ENCODE measurements around the gene CWH43.
"Not testable (repeated sequence)": the region's sequence is repeated elsewhere in the genome, so short reads cannot be mapped to it uniquely, and the experiment has no call there.

The CWH43 gene

GRCh38 chr4:49096215-49096614 is 110.1 kb downstream of the CWH43 start:
- in situ Hi-C loops (cut with MboI; ENCODE audit: low sequenced_read_pairs) = not testable (repeated sequence)

- in situ Hi-C loops (cut with MboI; ENCODE audit: low sequenced_read_pairs) = not testable (repeated sequence)
These were observed 110.6 kb downstream of the CWH43 start for GRCh38 chr4:49096627-49097026.

GRCh38 chr4:49097071-49097470 is 111.0 kb downstream of the CWH43 start:
- in situ Hi-C loops (cut with MboI; ENCODE audit: low sequenced_read_pairs) = not testable (repeated sequence)

DNA sequence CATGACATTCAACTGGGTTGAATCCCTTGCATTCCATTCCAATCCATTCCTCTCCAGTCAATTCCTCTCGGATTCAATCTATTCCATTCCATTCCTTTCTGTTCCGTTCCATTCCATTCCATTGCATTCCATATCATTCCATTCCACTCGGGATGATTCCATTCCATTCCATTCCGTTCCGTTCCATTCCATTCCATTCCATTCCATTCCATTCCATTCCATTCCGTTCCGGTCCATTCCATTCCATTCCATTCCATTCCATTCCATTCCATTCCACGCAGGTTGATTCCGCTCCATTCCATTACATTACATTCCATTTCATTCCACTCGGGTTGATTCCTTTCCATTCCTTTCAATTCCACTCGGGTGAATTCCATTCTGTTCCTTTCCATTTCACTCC is 111.4 kb downstream of the CWH43 start:
- in situ Hi-C loops (cut with MboI; ENCODE audit: low sequenced_read_pairs) = not testable (repeated sequence)

- in situ Hi-C loops (cut with MboI; ENCODE audit: low sequenced_read_pairs) = not testable (repeated sequence)
These were observed 112.1 kb downstream of the CWH43 start for GRCh38 chr4:49098034-49098759.

DNA sequence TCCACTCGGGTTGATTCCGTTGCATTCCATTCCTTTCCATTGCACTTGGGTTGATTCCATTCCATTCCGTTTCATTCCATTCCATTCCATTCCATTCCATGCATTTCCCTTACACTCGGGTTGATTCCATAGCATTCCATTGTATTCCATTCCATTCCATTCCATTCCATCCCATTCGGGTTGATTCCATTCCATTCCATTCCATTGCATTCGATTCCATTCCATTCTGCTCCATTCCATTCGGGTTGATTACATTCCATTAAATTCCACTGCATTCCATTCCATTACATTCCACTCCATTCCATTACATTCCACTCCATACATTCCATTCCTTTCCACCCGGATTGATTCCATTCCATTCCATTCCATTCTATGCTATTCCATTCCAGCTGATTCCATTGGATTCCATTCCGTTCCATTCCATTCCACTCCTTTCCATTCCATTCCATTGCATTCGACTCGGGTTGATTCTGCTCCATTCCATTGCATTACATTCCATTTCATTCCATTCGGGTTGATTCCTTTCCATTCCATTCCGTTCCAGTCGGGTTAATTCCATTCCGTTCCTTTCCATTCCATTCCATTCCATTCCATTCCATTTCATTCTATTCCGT is 113.9 kb downstream of the CWH43 start:
- in situ Hi-C loops (cut with MboI; ENCODE audit: low sequenced_read_pairs) = not testable (repeated sequence)

GRCh38 chr4:49102344-49102898 is 116.3 kb downstream of the CWH43 start:
- in situ Hi-C loops (cut with MboI; ENCODE audit: low sequenced_read_pairs) = not testable (repeated sequence)

DNA sequence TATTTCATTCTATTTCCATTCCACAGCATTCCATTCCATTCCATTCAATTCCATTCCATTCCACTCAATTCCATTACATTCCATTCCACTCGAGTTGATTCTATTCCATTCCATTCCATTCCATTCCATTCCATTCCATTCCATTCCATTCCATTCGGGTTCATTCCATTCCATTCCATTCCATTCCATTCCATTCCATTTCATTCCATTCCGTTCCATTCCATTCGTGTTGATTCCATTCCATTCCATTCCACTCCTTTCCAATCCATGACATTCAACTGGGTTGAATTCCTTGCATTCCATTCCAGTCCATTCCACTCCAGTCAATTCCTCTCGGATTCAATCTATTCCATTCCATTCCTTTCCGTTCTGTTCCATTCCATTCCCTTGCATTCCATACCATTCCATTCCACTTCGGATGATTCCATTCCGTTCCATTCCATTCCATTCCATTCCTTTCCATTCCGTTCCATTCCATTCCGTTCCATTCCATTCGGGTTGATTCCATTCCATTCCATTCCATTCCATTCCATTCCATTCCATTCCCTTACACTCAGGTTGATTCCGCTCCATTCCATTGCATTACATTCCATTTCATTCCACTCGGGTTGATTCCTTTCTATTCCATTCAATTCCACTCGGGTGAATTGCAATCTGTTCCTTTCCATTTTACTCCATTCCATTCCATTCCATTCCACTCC is 117.5 kb downstream of the CWH43 start:
- in situ Hi-C loops (cut with MboI; ENCODE audit: low sequenced_read_pairs) = not testable (repeated sequence)

DNA sequence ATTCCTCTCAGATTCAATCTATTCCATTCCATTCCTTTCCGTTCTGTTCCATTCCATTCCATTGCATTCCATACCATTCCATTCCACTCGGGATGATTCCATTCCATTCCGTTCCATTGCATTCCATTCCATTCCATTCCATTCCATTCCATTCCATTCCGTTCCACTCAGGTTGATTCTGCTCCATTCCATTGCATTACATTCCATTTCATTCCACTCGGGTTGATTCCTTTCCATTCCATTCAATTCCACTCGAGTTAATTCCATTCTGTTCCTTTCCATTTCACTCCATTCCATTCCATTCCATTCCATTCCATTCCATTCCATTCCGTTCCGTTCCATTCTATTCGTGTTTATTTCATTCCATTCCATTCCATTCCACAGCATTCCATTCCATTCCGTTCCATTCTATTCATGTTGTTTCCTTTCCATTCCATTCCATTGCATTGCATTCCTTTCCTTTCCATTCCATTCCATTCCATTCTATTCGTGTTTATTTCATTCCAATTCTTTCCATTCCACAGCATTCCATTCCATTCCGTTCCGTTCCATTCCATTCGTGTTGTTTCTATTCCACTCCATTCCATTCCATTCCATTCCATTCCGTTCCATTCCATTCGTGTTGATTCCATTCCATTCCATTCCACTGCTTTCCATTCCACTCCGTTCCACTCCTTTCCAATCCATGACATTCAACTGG is 118.3 kb downstream of the CWH43 start:
- in situ Hi-C loops (cut with MboI; ENCODE audit: low sequenced_read_pairs) = not testable (repeated sequence)

- in situ Hi-C loops (cut with MboI; ENCODE audit: low sequenced_read_pairs) = not testable (repeated sequence)
These were observed 119.3 kb downstream of the CWH43 start for GRCh38 chr4:49105248-49105904.

GRCh38 chr4:49107262-49107661 is 121.2 kb downstream of the CWH43 start:
- in situ Hi-C loops (cut with MboI; ENCODE audit: low sequenced_read_pairs) = not testable (repeated sequence)

- in situ Hi-C loops (cut with MboI; ENCODE audit: low sequenced_read_pairs) = not testable (repeated sequence)
These were observed 122.3 kb downstream of the CWH43 start for GRCh38 chr4:49108183-49108978.

- in situ Hi-C loops (cut with MboI; ENCODE audit: low sequenced_read_pairs) = not testable (repeated sequence)
These were observed 123.6 kb downstream of the CWH43 start for GRCh38 chr4:49109567-49110166.

DNA sequence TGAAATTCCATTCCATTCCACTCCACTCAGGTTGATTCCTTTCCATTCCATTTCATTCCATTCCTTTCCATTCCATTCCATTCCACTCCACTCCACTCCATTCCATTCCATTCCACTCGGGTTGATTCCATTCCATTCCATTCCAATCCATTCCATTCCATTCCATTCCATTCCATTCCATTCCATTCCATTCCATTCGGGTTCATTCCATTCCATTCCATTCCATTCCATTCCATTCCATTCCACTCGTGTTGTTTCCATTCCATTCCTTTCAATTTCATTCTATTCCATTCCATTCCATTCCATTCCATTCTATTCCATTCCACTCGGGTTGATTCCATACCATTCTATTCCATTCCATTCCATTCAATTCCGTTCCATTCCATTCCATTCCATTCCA is 124.5 kb downstream of the CWH43 start:
- in situ Hi-C loops (cut with MboI; ENCODE audit: low sequenced_read_pairs) = not testable (repeated sequence)

All from hTERT RPE-1 (cell line).